ENCODE data around the gene COL3A1.

The COL3A1 gene

GRCh38 chr2:188975497-188976102 lies 1.4 kb downstream of the COL3A1 start:
- peak; percentile 67 for DNase-seq (ENCODE audit: low read depth)

DNA sequence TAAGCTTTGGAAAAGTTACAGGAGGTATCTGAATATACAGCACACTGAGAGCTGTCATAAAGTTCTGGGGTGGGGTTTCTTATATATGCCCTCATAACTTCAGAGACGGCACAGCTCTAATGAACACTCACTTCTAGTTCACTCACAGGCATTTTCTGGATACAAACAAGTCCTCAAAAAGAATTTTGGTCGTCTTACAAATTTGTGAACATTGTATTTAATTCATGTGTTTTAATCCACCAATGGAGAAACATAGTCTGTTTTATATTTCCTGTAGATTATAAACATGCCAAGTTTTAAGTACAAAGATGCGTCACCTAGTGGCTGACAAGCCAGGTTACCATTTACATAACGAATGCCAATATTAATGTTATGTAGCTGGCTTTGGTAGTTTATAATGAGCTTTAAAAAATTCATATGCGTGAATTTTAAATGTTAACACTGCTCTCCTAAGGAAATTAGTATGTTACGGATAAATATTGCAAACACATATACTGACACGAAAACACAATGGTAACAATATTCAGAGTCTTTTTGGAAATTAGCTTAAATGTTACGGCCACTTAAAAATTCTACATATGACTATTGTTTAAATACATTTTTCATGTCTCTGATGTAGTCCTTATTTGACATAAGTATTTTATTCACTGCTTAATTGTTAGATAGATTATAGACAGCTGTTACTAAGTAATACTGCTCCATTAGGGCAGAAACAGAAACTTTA lies 2.5 kb downstream of the COL3A1 start:
- DNase-seq (ENCODE audit: low read depth) = no peak

- no peak for DNase-seq (ENCODE audit: low read depth)
These were observed 3.1 kb downstream of the COL3A1 start for GRCh38 chr2:188977317-188977716.

GRCh38 chr2:188978291-188979081 lies 4.3 kb downstream of the COL3A1 start:
- DNase-seq (ENCODE audit: low read depth) = peak; percentile 76

DNA sequence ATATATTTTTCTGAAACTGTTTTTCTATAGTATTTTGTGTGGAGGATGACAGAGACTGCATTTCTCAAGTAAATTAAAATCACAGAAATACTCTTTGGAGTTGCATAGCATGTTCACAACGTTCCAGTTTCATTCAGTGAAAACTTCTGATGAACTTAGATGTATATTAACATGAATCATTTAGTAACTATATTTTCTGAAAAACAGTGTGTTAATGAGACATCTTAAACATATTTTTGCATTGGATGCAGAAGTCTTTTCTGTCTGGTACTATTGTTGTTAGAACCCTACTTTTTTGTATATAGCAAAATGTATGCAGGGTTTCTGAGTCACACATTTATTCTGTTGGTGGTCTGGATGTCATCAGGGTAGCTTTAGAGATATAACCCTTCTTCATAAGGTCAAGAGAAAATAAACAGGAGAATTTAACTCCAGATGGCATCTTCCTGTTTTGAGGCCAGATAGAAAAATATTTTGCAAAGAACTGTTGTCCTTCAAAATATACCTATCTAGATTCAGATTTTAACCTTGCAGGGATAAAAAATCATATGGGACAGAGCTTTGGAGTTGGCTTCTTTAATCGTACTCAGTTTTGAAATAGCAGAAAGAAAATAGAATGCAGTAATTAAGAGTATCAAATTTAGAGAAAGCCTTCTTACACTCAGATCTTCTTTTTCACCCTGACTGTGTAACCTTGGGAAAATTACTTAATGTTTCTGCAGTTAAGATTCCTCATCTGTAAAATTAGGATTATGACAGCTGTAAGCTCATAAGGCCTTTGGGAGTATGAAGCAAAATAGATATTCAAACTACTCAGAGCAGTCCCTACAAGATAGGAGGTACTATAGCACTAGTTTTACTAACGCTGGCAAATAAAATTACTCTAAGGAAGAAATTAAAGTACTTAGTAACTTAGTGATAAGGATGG lies 5.3 kb downstream of the COL3A1 start:
- DNase-seq (ENCODE audit: low read depth) = no peak

GRCh38 chr2:188983427-188984064 lies 9.4 kb downstream of the COL3A1 start:
- DNase-seq (ENCODE audit: low read depth) = no peak

- DNase-seq (ENCODE audit: low read depth) = no peak
These were observed 9.9 kb downstream of the COL3A1 start for GRCh38 chr2:188984065-188984491.

GRCh38 chr2:188984680-188985079 lies 10.5 kb downstream of the COL3A1 start:
- peak; percentile 95 for DNase-seq (ENCODE audit: low read depth)

- DNase-seq (ENCODE audit: low read depth) = no peak
These were observed 12.7 kb downstream of the COL3A1 start for GRCh38 chr2:188986839-188987238.

DNA sequence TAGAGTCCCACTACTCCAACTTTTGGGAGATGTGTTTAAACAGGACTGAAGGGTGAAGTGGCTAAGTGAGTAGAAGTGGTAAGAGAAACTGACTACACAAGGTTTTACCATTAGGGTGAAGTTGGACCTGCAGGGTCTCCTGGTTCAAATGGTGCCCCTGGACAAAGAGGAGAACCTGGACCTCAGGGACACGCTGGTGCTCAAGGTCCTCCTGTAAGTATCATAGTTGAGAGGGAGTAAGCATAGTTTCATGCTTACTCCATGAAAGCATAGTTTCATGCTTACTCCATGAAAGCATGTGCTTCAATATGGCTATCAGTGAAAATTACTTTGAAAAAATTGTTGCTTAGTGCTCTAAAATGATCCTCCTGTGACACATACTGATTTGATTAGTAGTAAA lies 19.1 kb downstream of the COL3A1 start:
- no peak for DNase-seq (ENCODE audit: low read depth)

DNA sequence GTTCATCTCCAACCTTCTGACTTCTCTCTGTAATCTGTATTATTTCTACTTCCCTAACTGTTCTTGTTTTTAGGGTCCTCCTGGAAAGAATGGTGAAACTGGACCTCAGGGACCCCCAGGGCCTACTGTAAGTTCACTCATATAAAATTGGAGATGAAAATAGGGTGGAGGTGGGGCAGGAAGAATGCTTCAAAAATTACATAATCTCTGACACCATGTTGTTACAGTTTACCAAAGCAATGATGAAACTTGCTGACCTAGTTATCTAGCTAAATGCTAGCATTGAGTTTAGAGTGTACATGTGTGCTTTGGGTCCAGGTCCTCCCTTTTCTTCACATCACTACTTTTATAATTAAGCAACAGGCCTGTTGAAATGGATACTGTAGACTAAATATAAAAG lies 23.1 kb downstream of the COL3A1 start:
- DNase-seq (ENCODE audit: low read depth) = no peak

DNA sequence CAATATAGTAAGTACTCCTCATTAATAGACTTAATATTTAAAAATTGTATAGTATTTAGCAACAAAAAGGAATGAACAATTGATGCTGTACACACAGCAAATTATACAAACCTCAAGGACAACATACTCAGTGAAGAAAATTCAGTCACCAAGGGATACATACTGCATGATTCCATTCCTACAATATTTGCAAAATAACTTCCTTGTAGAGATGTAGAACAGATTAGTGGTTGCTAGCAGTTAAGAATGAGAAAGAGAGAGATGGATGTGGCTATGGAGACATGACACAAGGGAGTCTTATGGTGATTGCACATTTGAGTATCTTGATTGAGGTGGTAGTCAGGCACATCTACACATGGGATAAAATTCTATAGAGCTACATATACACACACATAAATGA lies 26.0 kb downstream of the COL3A1 start:
- no peak for DNase-seq (ENCODE audit: low read depth)

- DNase-seq (ENCODE audit: low read depth) = peak; percentile 70
These were observed 27.9 kb downstream of the COL3A1 start for GRCh38 chr2:189002079-189002478.

- DNase-seq (ENCODE audit: low read depth) = no peak
These were observed 34.5 kb downstream of the COL3A1 start for GRCh38 chr2:189008555-189009262.

GRCh38 chr2:189010536-189010935 lies 36.4 kb downstream of the COL3A1 start:
- no peak for DNase-seq (ENCODE audit: low read depth)

- DNase-seq (ENCODE audit: low read depth) = no peak
These were observed 38.2 kb downstream of the COL3A1 start for GRCh38 chr2:189012351-189012750.

GRCh38 chr2:189013031-189013430 lies 38.9 kb downstream of the COL3A1 start:
- DNase-seq (ENCODE audit: low read depth) = no peak

DNA sequence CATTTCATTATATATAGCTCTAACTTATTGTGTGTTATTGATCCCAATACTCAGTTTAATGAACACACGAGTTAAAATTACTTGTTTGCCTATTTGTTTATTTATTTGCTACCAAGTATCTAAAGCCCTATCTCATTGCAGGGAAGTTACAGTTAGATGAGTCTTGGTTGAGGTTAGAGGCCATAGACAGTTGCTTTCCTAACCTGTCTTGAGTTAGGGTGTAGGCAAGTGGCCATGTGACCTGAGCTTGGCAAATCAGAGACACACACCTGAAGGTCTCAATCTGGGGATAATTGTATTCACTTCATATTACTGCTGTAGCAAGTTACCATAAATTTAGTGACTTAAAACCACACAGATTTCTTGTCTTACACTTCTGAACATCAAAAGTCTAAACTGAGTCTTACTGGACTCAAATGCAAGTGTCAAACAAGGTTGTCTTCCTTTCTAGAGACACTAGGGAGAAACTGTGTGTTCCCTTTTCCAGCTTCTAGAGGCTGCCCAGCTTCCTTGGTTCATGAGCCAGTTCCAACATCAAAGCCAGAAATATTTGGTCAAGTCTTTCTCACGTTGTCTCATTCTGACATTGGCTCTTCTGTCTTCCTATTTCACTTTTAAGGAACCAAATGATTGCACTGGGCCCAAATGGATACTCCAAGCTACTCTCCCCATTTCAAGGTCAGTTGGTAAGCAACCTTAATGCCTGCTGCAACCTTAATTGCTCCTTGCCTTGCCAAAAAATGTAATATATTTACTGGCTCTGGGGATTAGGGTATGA lies 39.7 kb downstream of the COL3A1 start:
- DNase-seq (ENCODE audit: low read depth) = no peak

- no peak for DNase-seq (ENCODE audit: low read depth)
These were observed 40.4 kb downstream of the COL3A1 start for GRCh38 chr2:189014449-189015138.
